PC-3 (cell line): ENCODE results near the gene ZNF692.

ENCODE experiments used
- EZH2 ChIP-seq: fragments of 300-600 bp; sonication (generic); IDR thresholded peaks from one replicate; pipeline ENCODE4 v1.6.1; 2017; ENCODE audit warnings: antibody characterized with exemption, mild to moderate bottlenecking, low read length; ENCODE audit not compliant: unreplicated experiment
- EZH2phosphoT487 ChIP-seq: fragments of 300-600 bp; sonication (generic); IDR thresholded peaks from 2 replicates; pipeline ENCODE4 v1.6.1; 2018; ENCODE audit warnings: mild to moderate bottlenecking, antibody characterized with exemption, low read length, borderline replicate concordance
- TF ChIP-seq, protein P1 (sequence below): fragments of 300-600 bp; sonication (generic); conservative IDR thresholded peaks from 2 replicates; pipeline ENCODE4 v1.5.1; 2017; ENCODE audit warnings: antibody characterized with exemption, low read depth, mild to moderate bottlenecking, low read length

- TF ChIP-seq, protein P1, sequence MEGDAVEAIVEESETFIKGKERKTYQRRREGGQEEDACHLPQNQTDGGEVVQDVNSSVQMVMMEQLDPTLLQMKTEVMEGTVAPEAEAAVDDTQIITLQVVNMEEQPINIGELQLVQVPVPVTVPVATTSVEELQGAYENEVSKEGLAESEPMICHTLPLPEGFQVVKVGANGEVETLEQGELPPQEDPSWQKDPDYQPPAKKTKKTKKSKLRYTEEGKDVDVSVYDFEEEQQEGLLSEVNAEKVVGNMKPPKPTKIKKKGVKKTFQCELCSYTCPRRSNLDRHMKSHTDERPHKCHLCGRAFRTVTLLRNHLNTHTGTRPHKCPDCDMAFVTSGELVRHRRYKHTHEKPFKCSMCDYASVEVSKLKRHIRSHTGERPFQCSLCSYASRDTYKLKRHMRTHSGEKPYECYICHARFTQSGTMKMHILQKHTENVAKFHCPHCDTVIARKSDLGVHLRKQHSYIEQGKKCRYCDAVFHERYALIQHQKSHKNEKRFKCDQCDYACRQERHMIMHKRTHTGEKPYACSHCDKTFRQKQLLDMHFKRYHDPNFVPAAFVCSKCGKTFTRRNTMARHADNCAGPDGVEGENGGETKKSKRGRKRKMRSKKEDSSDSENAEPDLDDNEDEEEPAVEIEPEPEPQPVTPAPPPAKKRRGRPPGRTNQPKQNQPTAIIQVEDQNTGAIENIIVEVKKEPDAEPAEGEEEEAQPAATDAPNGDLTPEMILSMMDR = no peak
- TF ChIP-seq EZH2 (no peak), EZH2phosphoT487 (no peak)
Observed at GRCh38 chr1:248850536-248851251, 8.2 kb downstream of the ZNF692 start.
